HepG2 (cell line): ENCODE results near the gene PEAK3. TPM values are rescaled to one million over a fixed set of nuclear protein-coding genes. Genes with fewer than 3 reads are reported as not detected.
A peak's percentile ranks its signal among the peaks of the same experiment; 100 is the strongest.

ENCODE experiments used
- CEBPG ChIP-seq: IDR thresholded peaks from 2 replicates; pipeline ENCODE4 v1.6.1; 2016
- FUBP1 ChIP-seq: sonication (generic); formaldehyde crosslinking; IDR thresholded peaks from 2 replicates; pipeline ENCODE4 v1.5.1; 2020; ENCODE audit warnings: missing genetic modification reagents, mild to moderate bottlenecking, borderline replicate concordance
- HIVEP1 ChIP-seq: sonication (generic); formaldehyde crosslinking; IDR thresholded peaks from 2 replicates; pipeline ENCODE4 v1.4.0; 2020; ENCODE audit warnings: mild to moderate bottlenecking, missing genetic modification reagents
- HNF1B ChIP-seq: sonication (generic); formaldehyde crosslinking; IDR thresholded peaks from 2 replicates; pipeline ENCODE4 v1.5.1; 2020; ENCODE audit warnings: mild to moderate bottlenecking, moderate library complexity, missing genetic modification reagents
- JUN ChIP-seq: sonication (generic); formaldehyde crosslinking; IDR thresholded peaks from 2 replicates; pipeline ENCODE4 v1.4.0; 2020; ENCODE audit warnings: mild to moderate bottlenecking, missing genetic modification reagents
- MXD3 ChIP-seq: IDR thresholded peaks from 2 replicates; pipeline ENCODE4 v1.6.1; 2016; ENCODE audit warnings: mild to moderate bottlenecking, missing biosample characterization, missing genetic modification reagents
- NFE2L2 ChIP-seq: fragments of 150-350 bp; IDR thresholded peaks from 2 replicates; pipeline ENCODE4 v1.6.1; 2014; ENCODE audit warnings: low read length
- NFRKB ChIP-seq: fragments of 450-650 bp; IDR thresholded peaks from 2 replicates; pipeline ENCODE4 v1.6.1; 2017
- NRL ChIP-seq: sonication (generic); formaldehyde crosslinking; IDR thresholded peaks from 2 replicates; pipeline ENCODE4 v1.5.0; 2020; ENCODE audit warnings: missing genetic modification reagents, mild to moderate bottlenecking, moderate library complexity, borderline replicate concordance
- POLR2AphosphoS2 ChIP-seq: IDR thresholded peaks from 2 replicates; pipeline ENCODE4 v1.6.1; 2011; ENCODE audit warnings: low read depth, low read length, improper control_type of control experiment
- RAD21 ChIP-seq: fragments of 450-650 bp; formaldehyde crosslinking; IDR thresholded peaks from 2 replicates; pipeline ENCODE4 v1.5.0; 2020; ENCODE audit warnings: mild to moderate bottlenecking
- SOX5 ChIP-seq: IDR thresholded peaks from 2 replicates; pipeline ENCODE4 v1.6.1; 2016; ENCODE audit warnings: borderline replicate concordance
- TMF1 ChIP-seq: sonication (generic); formaldehyde crosslinking; IDR thresholded peaks from 2 replicates; pipeline ENCODE4 v1.8.1; 2022; ENCODE audit warnings: low read depth, missing genetic modification reagents
- U2AF1 ChIP-seq: fragments of 200-400 bp; formaldehyde crosslinking; optimal IDR thresholded peaks from 2 replicates; pipeline ENCODE3; 2017; ENCODE audit warnings: mild to moderate bottlenecking, low read depth, low read length
- ZBTB14 ChIP-seq: sonication (generic); formaldehyde crosslinking; IDR thresholded peaks from 2 replicates; pipeline ENCODE4 v1.4.0; 2020; ENCODE audit warnings: missing genetic modification reagents
- ZKSCAN8 ChIP-seq: IDR thresholded peaks from 2 replicates; pipeline ENCODE4 v1.6.1; 2016; ENCODE audit warnings: borderline replicate concordance, missing genetic modification reagents, missing compliant biosample characterization
- ZNF281 ChIP-seq: sonication (generic); formaldehyde crosslinking; IDR thresholded peaks from 2 replicates; pipeline ENCODE4 v1.4.0; 2020; ENCODE audit warnings: missing genetic modification reagents, borderline replicate concordance
- ZNF350 ChIP-seq: sonication (generic); formaldehyde crosslinking; IDR thresholded peaks from 2 replicates; pipeline ENCODE4 v1.4.0; 2020; ENCODE audit warnings: mild to moderate bottlenecking, low read depth, missing genetic modification reagents, borderline replicate concordance
- ZNF430 ChIP-seq: sonication (generic); formaldehyde crosslinking; IDR thresholded peaks from 2 replicates; pipeline ENCODE4 v1.9.0; 2021; ENCODE audit warnings: mild to moderate bottlenecking, missing genetic modification reagents
- ZNF441 ChIP-seq: sonication (generic); formaldehyde crosslinking; IDR thresholded peaks from 2 replicates; pipeline ENCODE4 v1.7.0; 2021; ENCODE audit warnings: missing genetic modification reagents, borderline replicate concordance
- ZNF589 ChIP-seq: sonication (generic); formaldehyde crosslinking; conservative IDR thresholded peaks from 2 replicates; pipeline ENCODE4 v1.8.0; 2022; ENCODE audit warnings: mild to moderate bottlenecking, moderate library complexity, missing genetic modification reagents
- ZNF780A ChIP-seq: sonication (generic); formaldehyde crosslinking; IDR thresholded peaks from 2 replicates; pipeline ENCODE4 v1.8.0; 2022; ENCODE audit warnings: mild to moderate bottlenecking, missing genetic modification reagents, moderate library complexity
- polyA plus RNA-seq, 8 experiments: library from polyadenylated mRNA; depleted of rRNA in 3 of 8; stranded (reverse) in 7 of 8; unstranded in 1 of 8; fragments of >200 nt; fragmentation: Illumina TruSeq in 4 of 8; extraction: Trizol in 4 of 8; gene quantifications; 2 replicates each; pipeline versions ENCODE4 v1.2.1 to v1.2.3, GENCODE V29; 2011 to 2016; ENCODE audit warnings: low read depth in 4 of 8, missing spikeins in 1 of 8, mixed read lengths in 1 of 8; ENCODE audit not compliant: insufficient read depth in 1 of 8
- total RNA-seq, 5 experiments: library from RNA; depleted of rRNA; stranded (reverse); fragments of >200 nt; fragmentation: Illumina TruSeq; extraction: Trizol; gene quantifications; 2 replicates each; pipeline ENCODE4 v1.2.3, GENCODE V29; 2016; ENCODE audit warnings: low read depth in 1 of 5

PEAK3 gene
- total and polyA plus RNA-seq, 2 of the 13 experiments (the other 11 are each of a cell fraction or from before 2014, with no cell fraction given): not detected

GRCh38 chr19:2253106-2254063 lies 28.6 kb downstream of the PEAK3 start (continued):
- TF ChIP-seq NRL (CRISPR knock-in tag): peak; percentile 59; the same call in 1 of the 2 replicates
- TF ChIP-seq FUBP1 (CRISPR knock-in tag): no peak
- peak; percentile 78; the same call in 1 of the 2 replicates for TF ChIP-seq CEBPG (CRISPR knock-in tag)
- no peak; the same call in 1 of the 2 replicates for TF ChIP-seq MXD3
- no peak for TF ChIP-seq U2AF1
- 0 out of 2 replicates have a peak, but pooled peaks have one; percentile 54 for TF ChIP-seq ZNF589
- TF ChIP-seq RAD21: peak; percentile 57
- TF ChIP-seq ZNF350 (CRISPR knock-in tag): peak; percentile 43; the same call in 1 of the 2 replicates
- TF ChIP-seq HNF1B (CRISPR knock-in tag): no peak
- TF ChIP-seq SOX5: no peak
- TF ChIP-seq ZBTB14 (CRISPR knock-in tag): peak; percentile 36; the same call in 1 of the 2 replicates
- no peak for TF ChIP-seq ZKSCAN8 (CRISPR knock-in tag)
- TF ChIP-seq POLR2AphosphoS2: no peak
- no peak for TF ChIP-seq NFRKB
- peak; percentile 63; the same call in 1 of the 2 replicates for TF ChIP-seq ZNF430 (CRISPR knock-in tag)
- TF ChIP-seq HIVEP1 (CRISPR knock-in tag): peak; percentile 24; the same call in 1 of the 2 replicates
- TF ChIP-seq ZNF441 (CRISPR knock-in tag): no peak
- TF ChIP-seq JUN (CRISPR knock-in tag): no peak
- TF ChIP-seq NFE2L2: no peak
- TF ChIP-seq TMF1 (CRISPR knock-in tag): no peak
- TF ChIP-seq ZNF780A: no peak
- no peak for TF ChIP-seq ZNF281 (CRISPR knock-in tag)
